AG09309 (cell line): ENCODE data around the gene STK33.

Experiments used
- DNase-seq: peaks from one replicate; pipeline ENCODE4 v3.0.0-alpha.2; 2010; ENCODE audit warnings: low read depth
- H3K4me3 ChIP-seq: 2 replicates; pipeline ENCODE4 v1.5.1; 2011; ENCODE audit warnings: mild to moderate bottlenecking, low read depth, low read length, moderate library complexity; ENCODE audit not compliant: control insufficient read depth
- TF ChIP-seq, protein P1 (sequence below): IDR thresholded peaks from 2 replicates; pipeline ENCODE4 v1.5.1; 2011; ENCODE audit warnings: mild to moderate bottlenecking, low read depth, low read length, inconsistent platforms; ENCODE audit not compliant: insufficient read depth, control insufficient read depth; ENCODE audit errors: missing control alignments

STK33 gene

DNA sequence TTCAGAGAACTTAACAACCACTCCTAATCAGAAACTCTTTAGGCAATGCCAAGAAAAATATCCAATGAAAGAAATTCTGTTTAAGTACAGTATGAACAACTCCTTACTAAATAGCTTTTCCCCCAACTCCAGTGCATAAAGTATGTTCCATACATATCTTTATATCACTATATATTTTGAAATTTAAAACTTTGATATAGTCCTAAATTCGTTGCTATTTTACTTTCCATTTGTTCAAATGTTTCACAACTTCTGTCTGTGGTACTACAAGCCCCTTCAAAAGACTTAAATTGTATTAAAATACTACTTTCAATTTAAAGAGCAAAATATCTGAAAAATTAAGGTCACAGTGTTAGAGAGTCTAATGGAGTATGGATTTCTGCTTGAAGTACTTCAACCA is 52.6 kb downstream of the STK33 start:
- TF ChIP-seq, protein P1, sequence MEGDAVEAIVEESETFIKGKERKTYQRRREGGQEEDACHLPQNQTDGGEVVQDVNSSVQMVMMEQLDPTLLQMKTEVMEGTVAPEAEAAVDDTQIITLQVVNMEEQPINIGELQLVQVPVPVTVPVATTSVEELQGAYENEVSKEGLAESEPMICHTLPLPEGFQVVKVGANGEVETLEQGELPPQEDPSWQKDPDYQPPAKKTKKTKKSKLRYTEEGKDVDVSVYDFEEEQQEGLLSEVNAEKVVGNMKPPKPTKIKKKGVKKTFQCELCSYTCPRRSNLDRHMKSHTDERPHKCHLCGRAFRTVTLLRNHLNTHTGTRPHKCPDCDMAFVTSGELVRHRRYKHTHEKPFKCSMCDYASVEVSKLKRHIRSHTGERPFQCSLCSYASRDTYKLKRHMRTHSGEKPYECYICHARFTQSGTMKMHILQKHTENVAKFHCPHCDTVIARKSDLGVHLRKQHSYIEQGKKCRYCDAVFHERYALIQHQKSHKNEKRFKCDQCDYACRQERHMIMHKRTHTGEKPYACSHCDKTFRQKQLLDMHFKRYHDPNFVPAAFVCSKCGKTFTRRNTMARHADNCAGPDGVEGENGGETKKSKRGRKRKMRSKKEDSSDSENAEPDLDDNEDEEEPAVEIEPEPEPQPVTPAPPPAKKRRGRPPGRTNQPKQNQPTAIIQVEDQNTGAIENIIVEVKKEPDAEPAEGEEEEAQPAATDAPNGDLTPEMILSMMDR: no peak
- no peak for DNase-seq
- H3K4me3 ChIP-seq: no peak overlapping the region

DNA sequence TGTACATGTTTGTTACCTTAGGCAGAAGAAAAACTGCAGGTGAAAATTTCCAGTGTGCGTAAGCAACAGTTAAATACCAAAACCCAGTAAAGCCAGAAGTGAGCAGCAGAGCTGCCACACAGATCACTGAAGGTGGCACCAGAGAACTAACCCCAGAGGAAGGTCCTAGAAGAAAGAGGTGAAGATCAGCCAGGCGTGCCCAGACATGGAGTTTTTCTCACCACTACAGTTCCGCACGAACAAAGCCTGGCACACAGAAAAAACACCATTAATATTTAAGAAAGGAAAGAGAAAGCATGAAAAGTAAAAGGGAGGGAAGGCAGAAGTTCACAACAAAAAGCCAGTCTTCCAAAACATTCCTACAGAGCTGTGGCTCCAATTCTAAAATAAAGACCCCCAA is 60.7 kb downstream of the STK33 start:
- TF ChIP-seq, protein P1: no peak
- no peak overlapping the region for H3K4me3 ChIP-seq
- DNase-seq: no peak

DNA sequence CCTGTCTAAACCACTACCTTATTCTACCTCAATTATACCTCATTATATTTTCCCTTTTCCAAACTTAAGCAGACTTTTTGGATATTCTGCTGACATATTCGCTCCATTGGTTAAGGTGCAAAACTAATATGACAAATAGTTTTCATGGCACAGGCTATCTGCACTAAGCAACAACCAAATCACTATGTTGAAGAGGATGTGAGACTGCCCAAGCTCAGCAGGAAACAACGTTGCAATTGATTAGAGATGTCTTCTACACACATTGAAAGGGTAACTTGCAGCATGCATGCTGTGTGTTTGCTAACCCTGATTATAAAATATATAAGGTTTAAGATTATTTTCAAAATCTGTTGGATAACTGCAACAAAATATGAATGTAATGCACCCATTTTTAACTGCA is 61.6 kb downstream of the STK33 start:
- TF ChIP-seq, protein P1: no peak
- no peak overlapping the region for H3K4me3 ChIP-seq
- no peak for DNase-seq

DNA sequence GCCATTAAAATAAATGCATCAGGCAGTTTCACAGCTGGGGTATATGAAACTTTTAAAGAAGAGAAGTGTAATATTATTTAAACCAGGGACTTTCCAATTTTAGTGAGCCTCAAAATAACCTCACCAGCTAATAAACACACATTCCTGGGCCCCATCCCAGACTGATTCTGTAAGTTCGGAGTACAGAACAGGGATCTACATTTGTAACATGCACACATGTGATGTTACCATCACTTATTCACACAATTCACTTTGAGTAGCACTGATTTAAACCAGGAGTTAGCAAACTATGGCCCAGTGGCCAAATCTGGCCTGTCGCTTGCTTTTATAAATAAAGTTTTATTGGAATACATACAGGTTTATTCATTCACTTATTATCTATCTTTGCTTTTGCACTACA is 62.0 kb downstream of the STK33 start:
- no peak for DNase-seq
- TF ChIP-seq, protein P1: no peak
- H3K4me3 ChIP-seq: no peak overlapping the region

DNA sequence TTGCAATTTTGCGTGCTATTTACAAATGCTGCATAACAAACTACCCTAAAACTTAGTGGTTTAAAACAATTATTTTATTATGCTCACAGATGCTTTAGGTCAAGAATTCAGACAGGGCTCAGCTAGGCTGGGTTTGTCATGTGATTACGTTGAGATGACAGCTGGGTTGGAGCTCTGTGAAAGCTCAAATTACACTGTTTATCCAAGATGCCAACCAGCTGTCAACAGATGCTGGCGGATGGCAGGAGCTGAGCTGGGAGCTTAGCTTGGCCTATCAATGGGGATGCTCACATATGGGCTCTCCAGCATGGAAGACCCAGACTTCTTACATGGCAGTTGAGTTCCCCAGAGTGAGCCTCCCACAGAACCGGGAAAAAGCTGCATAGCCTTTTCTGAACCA is 62.7 kb downstream of the STK33 start:
- no peak for DNase-seq
- no peak overlapping the region for H3K4me3 ChIP-seq
- TF ChIP-seq, protein P1: no peak

DNA sequence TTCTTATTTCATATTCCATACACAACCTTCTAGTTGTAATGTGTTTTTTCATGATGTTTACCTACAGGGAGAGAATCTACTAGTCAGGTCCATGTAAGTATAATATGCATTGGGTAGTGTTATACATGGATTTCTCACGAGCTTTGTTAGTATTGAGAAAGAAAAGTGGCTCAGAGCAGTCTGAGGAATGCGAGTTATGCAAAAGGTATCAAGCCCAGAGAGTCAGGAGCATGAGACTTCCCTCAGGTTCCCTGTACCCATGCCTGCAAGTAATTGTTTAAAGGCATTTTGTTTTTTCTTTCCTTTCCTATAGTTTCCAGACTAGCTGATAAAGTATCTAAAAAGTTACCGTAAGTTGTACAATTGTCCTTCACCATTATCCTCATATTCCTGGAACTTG is 66.1 kb downstream of the STK33 start:
- TF ChIP-seq, protein P1: no peak
- DNase-seq: no peak
- no peak overlapping the region for H3K4me3 ChIP-seq

DNA sequence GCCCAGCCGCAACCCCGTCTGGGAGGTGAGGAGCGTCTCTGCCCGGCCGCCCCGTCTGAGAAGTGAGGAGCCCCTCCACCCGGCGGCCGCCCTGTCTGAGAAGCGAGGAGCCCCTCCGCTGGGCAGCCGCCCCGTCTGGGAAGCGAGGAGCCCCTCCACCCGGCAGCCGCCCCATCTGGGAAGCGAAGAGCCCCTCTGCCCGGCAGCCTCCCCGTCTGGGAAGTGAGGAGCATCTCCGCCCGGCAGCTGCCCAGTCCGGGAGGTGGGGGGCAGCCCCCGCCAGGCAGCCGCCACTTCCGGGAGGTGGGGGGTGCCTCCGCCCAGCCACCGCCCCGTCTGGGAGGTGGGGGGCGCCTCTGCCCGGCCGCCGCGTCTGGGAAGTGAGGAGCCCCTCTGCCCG is 70.6 kb downstream of the STK33 start:
- H3K4me3 ChIP-seq: no peak overlapping the region
- TF ChIP-seq, protein P1: no peak
- no peak for DNase-seq
